MM.1S (cell line): ENCODE data around the gene COL6A3.

Experiments
- DNase-seq: peaks from one replicate; pipeline ENCODE4 v3.0.0-alpha.2; 2015
- H2AFZ ChIP-seq: fragments of 300-600 bp; sonication (generic); 2 replicates; pipeline ENCODE4 v1.6.0; 2016; ENCODE audit warnings: antibody characterized with exemption, low read length
- H3F3A ChIP-seq: fragments of 300-600 bp; sonication (generic); 2 replicates; pipeline ENCODE4 v1.6.1; 2016; ENCODE audit warnings: mild to moderate bottlenecking, antibody characterized with exemption, low read length, moderate library complexity, mixed read lengths; ENCODE audit not compliant: insufficient read depth
- H3K27ac ChIP-seq: fragments of 300-600 bp; sonication (generic); 2 replicates; pipeline ENCODE4 v1.5.1; 2016; ENCODE audit warnings: mild to moderate bottlenecking, low read length
- H3K27me3 ChIP-seq: fragments of 300-600 bp; sonication (generic); replicated peaks from 2 replicates; pipeline ENCODE4 v1.6.0; 2016; ENCODE audit warnings: low read length; ENCODE audit not compliant: insufficient read depth
- H3K36me3 ChIP-seq: fragments of 300-600 bp; sonication (generic); replicated peaks from 2 replicates; pipeline ENCODE4 v1.6.1; 2016; ENCODE audit warnings: mild to moderate bottlenecking, low read length, mixed read lengths; ENCODE audit not compliant: insufficient read depth
- H3K4me1 ChIP-seq: fragments of 300-600 bp; sonication (generic); 2 replicates; pipeline ENCODE4 v1.6.1; 2016; ENCODE audit warnings: low read length, mixed read lengths
- H3K4me2 ChIP-seq: fragments of 300-600 bp; sonication (generic); 2 replicates; pipeline ENCODE4 v1.6.0; 2016; ENCODE audit warnings: low read depth, low read length
- H3K4me3 ChIP-seq: fragments of 300-600 bp; sonication (generic); 2 replicates; pipeline ENCODE4 v1.5.1; 2016; ENCODE audit warnings: low read length, mixed read lengths
- H3K79me2 ChIP-seq: fragments of 300-600 bp; sonication (generic); 2 replicates; pipeline ENCODE4 v1.6.1; 2016; ENCODE audit warnings: mixed run types, low read length, mixed read lengths
- H3K9ac ChIP-seq: fragments of 300-600 bp; sonication (generic); 2 replicates; pipeline ENCODE4 v1.6.1; 2016; ENCODE audit warnings: low read length, mixed read lengths
- H3K9me2 ChIP-seq: fragments of 300-600 bp; sonication (generic); replicated peaks from 2 replicates; pipeline ENCODE4 v1.6.1; 2016; ENCODE audit warnings: mild to moderate bottlenecking, low read length, mixed read lengths; ENCODE audit not compliant: insufficient read depth
- H3K9me3 ChIP-seq: fragments of 300-600 bp; sonication (generic); replicated peaks from 2 replicates; pipeline ENCODE4 v1.6.1; 2016; ENCODE audit warnings: mild to moderate bottlenecking, low read length, mixed read lengths; ENCODE audit not compliant: insufficient read depth
- H4K20me1 ChIP-seq: fragments of 300-600 bp; sonication (generic); 2 replicates; pipeline ENCODE4 v1.6.1; 2016; ENCODE audit warnings: mild to moderate bottlenecking, low read length, moderate library complexity, mixed read lengths; ENCODE audit not compliant: insufficient read depth
- CTCF ChIP-seq: fragments of 300-600 bp; sonication (generic); IDR thresholded peaks from 2 replicates; pipeline ENCODE4 v1.5.1; 2016; ENCODE audit warnings: antibody characterized with exemption, low read length, mixed read lengths
- EZH2 ChIP-seq: fragments of 300-600 bp; sonication (generic); optimal IDR thresholded peaks from 2 replicates; pipeline ENCODE3; 2017; ENCODE audit warnings: low read depth, mild to moderate bottlenecking, antibody characterized with exemption, low read length, mixed read lengths
- EZH2phosphoT487 ChIP-seq: fragments of 300-600 bp; sonication (generic); IDR thresholded peaks from 2 replicates; pipeline ENCODE4 v1.6.1; 2018; ENCODE audit warnings: antibody characterized with exemption, low read length

The COL6A3 gene

DNA sequence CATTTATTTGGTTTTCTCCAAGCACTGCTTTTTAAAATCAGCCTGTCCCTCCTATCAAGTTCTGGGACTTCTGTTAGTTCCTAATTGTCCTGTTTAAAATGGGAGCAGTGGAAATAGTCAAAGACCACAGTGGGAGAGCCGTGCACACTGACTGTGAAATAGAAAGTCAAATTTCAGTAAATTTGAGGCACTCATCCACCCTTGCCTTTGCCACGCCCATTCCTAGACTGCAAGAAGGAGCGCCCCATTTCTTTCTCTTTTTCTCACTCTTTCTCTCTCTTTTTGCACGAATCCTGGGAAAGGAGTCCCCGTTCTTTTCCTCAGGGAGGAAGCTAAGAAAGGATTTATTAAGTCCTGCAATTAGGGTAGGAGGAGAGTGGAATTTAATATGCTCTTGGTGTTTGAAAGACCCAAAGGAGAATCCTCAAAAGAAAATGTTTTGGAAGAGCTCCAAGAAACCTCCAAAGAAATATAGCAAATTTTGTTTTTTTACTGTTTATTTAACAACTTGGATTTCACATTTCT lies 7.5 kb downstream of the COL6A3 start:
- no peak overlapping the region for H3K27ac ChIP-seq
- H3K79me2 ChIP-seq = no peaks in the 10 kb centered on the region
- H4K20me1 ChIP-seq = no peaks in the 10 kb centered on the region
- no peak overlapping the region for H3K9ac ChIP-seq
- H3K9me2 ChIP-seq = no peaks in the 10 kb centered on the region
- H3K4me1 ChIP-seq = no peaks in the 10 kb centered on the region
- no peak overlapping the region for H3K4me2 ChIP-seq
- no peak overlapping the region for H2AFZ ChIP-seq
- H3K27me3 ChIP-seq = no peaks in the 10 kb centered on the region
- no peaks in the 10 kb centered on the region for H3F3A ChIP-seq
- DNase-seq = no peak
- no peaks in the 10 kb centered on the region for H3K9me3 ChIP-seq
- TF ChIP-seq EZH2 = no peak
- TF ChIP-seq CTCF = no peak
- no peak for TF ChIP-seq EZH2phosphoT487
- no peaks in the 10 kb centered on the region for H3K36me3 ChIP-seq
- H3K4me3 ChIP-seq = no peak overlapping the region

DNA sequence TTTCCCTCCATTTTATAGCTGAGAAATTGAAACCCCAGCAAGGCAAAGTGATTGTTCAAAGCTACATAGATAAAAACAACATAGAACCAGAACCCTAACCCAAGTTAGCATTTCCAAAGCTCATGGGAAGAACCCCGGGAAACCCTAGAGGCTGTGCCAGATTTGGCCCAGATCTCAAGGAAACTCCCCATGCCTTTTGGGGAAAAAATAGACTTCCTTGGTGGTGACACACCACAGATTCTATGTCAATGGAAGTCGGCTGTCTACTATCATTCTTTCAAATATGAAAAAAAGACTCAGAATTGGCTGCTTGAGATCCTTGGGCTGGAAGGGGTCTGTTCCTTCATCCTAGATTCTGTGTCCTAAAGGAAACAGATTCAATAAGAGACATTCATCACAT lies 8.4 kb downstream of the COL6A3 start:
- H3K36me3 ChIP-seq = no peaks in the 10 kb centered on the region
- TF ChIP-seq EZH2 = no peak
- no peak for TF ChIP-seq EZH2phosphoT487
- no peak for TF ChIP-seq CTCF
- H3K79me2 ChIP-seq = no peaks in the 10 kb centered on the region
- H3K4me2 ChIP-seq = no peak overlapping the region
- no peaks in the 10 kb centered on the region for H3F3A ChIP-seq
- H3K27ac ChIP-seq = no peak overlapping the region
- no peaks in the 10 kb centered on the region for H3K27me3 ChIP-seq
- DNase-seq = no peak
- no peaks in the 10 kb centered on the region for H4K20me1 ChIP-seq
- H3K9ac ChIP-seq = no peak overlapping the region
- H2AFZ ChIP-seq = no peak overlapping the region
- H3K9me3 ChIP-seq = no peaks in the 10 kb centered on the region
- no peaks in the 10 kb centered on the region for H3K4me1 ChIP-seq
- H3K9me2 ChIP-seq = no peaks in the 10 kb centered on the region
- H3K4me3 ChIP-seq = no peak overlapping the region

- Histone ChIP-seq H3K4me2 (no peak overlapping the region), H3K9me3 (no peaks in the 10 kb centered on the region), H3K9me2 (no peaks in the 10 kb centered on the region), H3K9ac (no peak overlapping the region), H3K27ac (no peak overlapping the region), H3K27me3 (no peaks in the 10 kb centered on the region), H3F3A (no peaks in the 10 kb centered on the region), H2AFZ (no peak overlapping the region), H3K79me2 (no peaks in the 10 kb centered on the region), H3K4me3 (no peak overlapping the region), H4K20me1 (no peaks in the 10 kb centered on the region), H3K36me3 (no peaks in the 10 kb centered on the region), H3K4me1 (no peaks in the 10 kb centered on the region)
- DNase-seq = no peak
- TF ChIP-seq EZH2 = no peak
- no peak for TF ChIP-seq EZH2phosphoT487
- TF ChIP-seq CTCF = no peak
Measured at GRCh38 chr2:237405006-237405559, 8.9 kb downstream of the COL6A3 start.
